Stimulated activated CD4-positive, alpha-beta T cell treated with anti-CD3 and anti-CD28 coated beads, Interleukin-1b, Interleukin-23, amount 100 ng/mL, for 48 hours (primary cell): ENCODE measurements around the gene SIRT7.
"Not testable (repeated sequence)": the region's sequence is repeated elsewhere in the genome, so short reads cannot be mapped to it uniquely, and the experiment has no call there.

ENCODE experiments used
- DNase-seq: peaks from one replicate; pipeline ENCODE4 v3.0.0-alpha.2; 2020

Gene SIRT7

DNA sequence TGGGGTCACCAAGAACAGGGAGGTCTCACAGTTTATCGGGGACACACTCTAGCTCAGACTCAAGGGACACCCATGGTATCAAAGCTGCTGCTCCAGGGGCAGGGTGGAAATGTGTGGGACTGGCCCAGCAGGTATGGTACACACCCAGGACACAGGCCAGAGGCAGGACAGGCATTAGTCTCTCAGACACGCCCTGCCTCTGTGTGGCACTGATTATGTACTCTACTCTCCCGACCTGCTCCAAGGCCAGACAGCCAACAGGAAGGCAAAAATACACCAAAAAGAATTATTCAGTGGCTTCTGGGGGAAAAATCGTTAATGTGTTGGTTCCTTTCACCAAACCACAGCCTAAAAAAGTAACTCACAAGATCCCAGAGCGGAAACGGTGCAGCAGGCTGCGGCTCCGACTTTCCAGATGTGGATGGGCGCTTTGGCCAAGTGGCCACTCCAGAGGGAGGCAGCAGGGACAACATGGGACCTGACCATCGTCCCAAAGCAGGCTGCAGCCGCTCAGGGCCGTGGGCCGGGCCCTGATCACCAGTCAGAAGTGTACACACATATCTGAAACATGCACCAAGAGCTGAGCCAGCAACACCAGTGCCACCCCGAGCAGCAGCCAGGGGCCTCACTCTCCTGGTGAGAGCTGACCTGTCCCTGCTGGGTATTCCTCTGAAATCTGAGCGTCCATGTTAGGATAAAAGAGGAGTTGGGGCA lies 1.0 kb upstream of the SIRT7 start:
- DNase-seq: no peak

DNA sequence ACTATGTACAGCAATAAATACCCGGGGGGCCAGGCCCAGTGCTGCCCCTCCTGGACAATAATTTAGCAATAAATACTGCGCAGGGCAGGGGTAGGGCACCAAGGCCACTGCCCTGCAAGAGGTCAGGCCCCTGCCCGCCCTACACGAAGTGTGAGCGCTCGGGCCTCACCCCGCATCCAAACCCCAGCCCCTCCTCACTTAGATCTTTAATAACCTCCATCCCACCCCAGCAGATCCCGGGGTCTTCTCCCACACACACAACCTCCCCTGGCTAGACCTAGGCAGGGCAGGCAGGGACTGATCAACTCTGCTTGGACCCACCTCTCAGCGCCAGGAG lies 325 bp upstream of the SIRT7 start:
- not testable (repeated sequence) for DNase-seq

DNA sequence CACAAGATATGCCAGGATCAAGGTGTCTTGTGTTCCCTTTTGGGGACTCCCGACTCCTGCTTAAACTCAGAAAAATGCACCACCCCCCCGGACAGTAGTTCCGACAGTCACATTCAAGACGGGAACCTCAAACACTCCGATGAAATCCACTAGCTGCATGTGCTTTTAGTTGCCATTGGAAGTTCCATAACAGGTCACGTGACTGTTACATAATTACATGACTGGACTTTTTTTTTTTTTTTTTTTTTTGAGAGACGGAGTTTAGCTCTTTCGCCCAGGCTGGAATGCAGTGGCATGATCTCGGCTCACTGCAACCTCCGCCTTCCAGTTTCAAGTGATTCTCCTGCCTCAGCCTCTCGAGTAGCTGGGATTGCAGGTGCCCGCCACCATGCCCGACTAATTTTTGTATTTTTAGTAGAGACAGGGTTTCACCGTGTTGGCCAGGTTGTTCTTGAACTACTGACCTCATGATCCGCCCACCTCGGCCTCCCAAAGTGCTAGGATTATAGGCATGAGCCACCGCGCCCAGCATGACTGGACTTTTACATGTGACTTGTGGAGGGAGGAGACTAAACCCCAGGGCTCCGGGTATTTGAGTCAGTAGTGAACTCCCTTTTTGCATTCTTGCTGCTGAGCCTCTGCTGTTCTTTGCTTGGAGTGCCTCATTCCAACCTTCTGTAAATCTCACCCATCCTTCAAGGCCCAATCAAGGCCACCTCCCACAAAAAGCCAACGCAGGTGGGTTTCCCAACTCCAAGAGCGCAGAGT lies 1.6 kb downstream of the SIRT7 start:
- DNase-seq: no peak

DNA sequence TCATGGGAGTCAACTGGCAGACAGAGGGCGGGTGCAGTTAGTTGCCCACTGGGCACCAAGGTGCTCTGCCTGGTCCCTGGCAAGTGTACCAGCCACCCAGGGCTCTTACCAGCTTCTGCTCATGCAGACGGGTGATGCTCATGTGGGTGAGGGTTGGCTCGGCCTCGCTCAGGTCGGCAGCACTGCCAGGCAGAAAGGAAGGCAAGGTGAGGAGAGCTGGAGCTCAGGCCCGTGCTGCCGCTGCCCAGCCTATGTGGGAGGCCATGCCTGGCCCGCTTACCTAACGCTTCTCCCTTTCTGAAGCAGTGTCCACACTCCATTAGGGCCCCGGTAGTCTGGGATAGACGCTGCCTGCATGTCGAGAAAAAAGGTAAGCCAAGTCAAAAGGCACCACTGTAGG lies 2.6 kb downstream of the SIRT7 start:
- DNase-seq: no peak

DNA sequence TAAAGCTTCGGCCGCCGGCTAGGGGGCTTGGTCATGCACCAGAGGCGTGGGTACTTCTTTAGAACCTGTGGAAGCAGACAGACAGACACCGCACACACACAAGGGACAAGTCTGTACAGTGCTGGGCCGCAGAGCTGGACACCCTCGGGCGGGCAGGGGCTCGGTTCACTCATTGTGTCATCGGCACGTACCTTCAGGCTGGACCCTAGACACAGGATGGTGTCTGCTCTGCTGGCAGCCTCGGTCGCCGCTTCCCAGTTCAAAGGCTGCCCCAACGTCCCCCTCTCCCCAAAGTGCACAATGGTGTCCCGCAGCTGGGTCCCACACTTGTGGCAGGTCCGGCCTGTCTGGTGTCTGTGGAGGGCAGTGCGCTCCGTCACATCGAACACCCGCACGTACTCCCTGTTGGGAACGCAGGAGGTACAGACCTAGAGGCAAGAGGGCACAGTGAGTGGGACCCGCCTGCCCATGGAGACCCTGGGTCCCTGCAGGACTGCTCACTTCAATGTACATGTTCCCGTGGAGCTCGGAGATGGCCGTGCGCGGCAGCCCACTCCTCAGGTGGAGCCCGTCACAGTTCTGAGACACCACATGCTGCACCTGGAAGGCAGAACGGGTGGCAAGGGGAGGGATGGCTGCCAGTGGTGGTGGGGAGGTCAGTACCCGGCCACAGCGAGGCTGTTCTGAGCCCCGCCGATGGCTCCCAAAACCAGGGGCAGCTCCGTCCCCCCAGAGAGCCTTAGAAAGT lies 3.7 kb downstream of the SIRT7 start:
- no peak for DNase-seq

DNA sequence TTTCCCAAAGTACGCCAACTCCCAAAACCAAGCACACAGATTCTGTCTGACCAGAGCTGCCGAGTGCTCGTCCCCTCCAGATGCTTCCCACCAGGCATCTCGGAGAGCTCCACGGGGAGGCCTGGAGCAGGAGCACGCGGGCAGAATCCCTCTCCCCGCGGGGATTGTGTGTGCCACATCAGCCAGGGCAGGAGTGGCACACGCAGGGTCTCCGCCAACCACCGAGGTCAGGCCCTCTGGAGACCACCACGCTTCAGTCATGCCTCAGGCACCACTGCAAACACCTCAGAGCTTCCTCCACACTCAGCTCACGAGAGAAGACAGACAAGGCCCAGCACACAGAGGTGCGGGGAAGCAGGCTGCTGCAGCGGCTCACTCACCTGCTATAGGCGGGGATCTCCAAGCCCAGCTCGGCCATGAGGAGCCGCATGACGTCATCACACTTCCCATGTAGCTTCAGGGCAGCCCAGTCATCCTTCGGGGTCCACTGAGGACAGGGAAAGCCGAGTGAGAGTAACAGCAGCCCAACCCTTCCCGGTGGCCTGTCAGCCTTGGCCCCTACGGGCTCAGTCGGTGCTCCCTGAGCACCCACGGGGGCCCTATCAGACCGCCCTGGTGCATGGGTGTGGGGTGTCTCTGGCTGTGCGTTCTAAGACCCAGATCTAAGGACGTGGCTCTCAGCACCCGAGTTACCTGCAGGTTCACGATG lies 4.4 kb downstream of the SIRT7 start:
- no peak for DNase-seq

DNA sequence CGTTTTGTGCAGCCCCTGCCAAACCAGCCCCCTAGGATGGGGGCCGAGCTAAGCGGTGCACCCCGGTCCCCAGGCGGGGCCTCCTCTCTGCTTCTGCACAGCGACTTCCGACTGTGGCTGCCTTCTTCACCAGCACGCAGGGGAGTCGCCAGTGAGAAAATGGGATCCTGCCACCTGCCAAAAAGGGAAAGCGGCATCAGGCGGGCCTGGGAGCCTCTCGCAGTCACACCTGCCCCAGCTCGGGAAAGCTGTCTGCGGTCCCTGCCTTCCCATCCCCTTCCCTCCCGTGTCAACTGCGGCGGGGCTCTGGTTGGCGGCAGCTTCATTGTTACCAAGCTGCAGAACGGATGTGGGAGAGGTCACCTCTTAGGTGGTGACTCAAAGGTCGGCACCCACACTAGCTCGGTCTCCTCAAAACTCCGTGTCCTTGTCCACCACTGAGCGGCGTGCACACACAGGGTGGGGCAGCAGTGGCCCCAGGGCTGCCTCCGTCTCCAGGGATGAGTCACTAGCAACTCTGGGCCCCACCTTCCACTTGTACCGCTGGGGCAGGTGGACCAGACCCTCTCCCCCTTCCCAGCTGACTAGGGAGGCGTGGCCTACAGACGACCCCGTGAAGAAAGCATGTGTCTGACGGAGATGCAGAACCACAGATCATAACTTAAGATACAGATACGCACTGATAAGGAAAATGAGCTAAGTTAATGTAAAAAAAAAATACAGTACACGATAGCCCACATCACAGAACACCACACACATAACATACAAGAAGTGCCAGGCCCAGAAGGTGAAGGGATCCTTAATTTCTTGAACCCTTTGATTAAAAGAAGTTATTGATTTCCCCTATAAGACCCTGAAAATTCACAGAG lies 5.3 kb downstream of the SIRT7 start:
- DNase-seq: no peak

DNA sequence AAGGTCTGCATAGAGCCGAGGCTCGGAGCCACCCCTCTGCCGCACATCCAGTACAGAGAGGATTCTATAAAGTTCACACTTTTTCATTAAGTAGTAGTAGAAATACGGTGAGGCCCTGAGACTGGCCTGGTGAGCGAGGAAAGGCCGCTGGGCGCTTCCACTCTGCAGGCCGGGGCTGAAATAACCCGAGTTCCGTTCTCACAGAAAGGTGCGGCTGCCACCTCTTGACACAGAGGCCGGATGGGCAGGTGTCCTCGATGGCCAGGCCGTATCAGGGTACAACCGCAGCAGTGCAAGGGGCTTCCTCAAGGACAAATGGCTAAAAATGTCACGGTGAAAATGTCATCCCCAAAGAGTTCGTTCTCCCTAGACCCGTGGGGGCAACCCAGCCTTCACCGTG lies 6.0 kb downstream of the SIRT7 start:
- no peak for DNase-seq

DNA sequence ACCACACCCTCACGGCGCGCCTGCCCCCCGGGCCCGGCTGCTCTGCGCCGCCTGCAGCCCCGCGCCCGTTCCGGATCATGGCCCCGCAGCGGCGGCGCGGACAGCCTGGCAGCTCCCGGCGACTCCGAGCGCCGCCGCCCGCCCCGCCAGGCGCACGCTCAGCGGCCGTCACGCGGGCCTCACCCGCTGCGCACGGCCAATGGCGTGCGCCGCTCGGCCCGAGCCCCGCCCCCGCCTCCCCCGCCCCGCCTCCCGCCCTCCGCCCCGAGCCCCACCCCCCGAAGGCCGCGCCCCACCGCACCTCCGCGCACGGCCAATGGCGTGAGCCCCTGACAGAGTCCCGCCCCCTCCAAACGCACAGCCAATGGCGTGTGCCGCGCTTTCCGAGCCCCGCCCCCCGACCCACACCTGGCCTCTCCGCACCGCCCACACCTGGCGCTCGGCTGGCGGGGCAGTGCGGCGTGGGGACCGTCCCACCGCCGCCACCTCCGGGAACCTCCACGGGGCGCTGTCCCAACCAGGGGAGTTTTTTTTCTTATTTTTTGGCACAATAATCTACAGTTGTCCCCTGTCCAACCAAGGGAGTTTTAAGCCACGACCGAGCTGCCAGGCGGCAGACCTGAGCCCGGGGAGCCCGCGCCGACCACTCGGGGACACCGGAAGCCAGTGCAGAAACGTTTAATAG lies 6.6 kb downstream of the SIRT7 start, which contains the start of gene PCYT2:
PCYT2 (minus strand) TSS at position 123 of the 685 bp plus-strand sequence; CDS start at position 79, 44 bp downstream.
- peak; percentile 93 for DNase-seq

DNA sequence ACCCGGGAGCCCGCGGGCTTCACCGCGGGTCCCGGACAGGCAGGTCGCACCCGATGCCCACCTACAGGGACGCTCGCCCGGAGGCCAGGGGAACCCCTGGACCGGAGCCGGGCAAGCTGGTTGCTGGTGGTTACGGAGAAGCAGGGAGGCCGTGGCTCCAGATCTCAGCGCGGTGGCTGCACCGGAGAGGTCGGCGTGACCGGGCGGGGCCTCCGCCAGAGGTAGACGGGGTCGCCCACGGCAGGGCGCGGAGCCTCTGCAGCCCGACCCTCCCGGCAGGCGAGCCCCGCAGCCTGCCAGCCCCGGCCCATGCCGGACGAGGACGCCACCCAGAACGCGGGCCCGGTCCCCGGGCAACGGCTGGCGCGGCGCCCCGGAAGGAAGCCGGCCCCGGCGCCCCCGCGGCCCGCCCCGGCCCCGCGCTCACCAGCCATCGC lies 7.1 kb downstream of the SIRT7 start:
- DNase-seq: no peak

DNA sequence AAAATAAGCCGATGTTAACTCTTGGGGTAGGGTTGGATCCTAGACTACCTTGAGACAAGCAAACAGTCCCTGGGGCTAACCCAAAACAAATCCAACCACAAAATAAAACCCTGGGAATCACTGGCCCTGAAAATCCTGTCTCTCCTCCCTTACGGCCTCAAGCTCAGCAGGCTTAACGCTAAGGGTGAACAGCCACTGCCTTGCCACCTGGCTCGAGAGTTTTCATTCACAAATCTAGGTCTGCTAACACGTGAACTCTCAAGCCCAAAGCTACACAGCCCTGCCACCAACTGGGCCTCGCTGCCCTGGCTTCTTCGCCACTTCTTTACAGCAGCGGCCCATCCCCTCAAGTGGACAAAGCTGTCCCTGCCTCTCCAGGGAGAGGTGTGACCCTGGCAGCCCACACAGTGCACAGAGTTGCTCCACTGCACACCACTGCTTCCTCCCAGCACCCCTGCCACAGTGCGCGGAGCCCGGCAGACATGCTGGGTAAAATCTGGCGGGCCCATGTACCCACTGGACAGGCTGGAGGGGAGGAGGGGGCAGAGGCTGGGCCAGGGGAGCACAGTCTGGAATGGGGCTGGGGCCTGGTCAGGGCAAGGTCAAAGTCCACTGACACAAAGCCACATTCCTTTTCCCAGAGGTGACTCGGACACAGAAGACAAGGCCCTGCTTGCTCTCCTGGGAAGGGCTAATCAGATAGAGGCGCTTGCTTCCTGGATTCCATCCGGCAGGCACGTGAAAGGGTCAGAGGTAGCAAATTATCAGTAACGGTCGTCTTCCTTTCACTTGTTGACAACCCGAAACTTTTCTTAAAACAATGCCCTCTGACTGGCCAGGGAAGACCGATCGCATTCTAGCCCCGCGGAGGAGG lies 7.8 kb downstream of the SIRT7 start:
- no peak for DNase-seq

DNA sequence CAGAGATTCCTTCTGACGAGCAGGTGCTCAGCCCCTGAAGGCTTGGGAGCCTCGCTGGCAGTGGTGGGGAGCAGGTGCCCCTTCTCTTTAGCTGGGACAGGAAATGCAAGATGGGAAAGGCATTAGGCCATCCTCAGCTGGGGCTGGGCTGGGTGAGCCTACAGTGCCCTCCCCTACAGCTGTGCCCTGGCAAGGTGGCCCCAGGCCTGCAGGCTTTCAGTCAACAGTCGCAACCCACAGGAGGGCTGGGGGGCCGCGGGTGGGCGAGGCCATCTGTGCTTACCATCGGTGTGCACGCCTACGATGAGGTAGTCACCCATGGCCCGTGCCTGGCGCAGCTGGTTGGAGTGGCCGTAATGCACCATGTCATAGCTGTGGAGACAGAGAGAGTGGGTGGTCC lies 8.7 kb downstream of the SIRT7 start:
- no peak for DNase-seq

DNA sequence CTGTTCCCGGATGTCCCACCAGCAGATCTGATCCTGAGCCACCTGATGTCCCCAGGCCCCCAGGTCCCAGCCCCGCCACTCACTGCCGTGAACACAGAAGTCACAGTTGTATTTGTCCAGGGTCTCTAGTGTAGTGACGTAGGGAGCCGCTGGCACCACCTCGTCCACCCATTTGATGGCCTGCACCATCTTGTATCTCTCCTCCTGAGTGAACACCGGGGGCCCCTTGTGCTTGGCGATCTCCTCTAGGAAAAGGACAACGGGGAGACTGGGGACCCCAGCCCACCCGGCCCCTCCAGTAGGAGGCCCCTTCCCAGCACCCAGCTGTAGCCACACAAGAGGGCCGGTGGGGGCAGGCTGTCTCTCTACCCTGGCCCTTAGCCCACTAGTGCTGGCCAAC lies 9.2 kb downstream of the SIRT7 start:
- no peak for DNase-seq

DNA sequence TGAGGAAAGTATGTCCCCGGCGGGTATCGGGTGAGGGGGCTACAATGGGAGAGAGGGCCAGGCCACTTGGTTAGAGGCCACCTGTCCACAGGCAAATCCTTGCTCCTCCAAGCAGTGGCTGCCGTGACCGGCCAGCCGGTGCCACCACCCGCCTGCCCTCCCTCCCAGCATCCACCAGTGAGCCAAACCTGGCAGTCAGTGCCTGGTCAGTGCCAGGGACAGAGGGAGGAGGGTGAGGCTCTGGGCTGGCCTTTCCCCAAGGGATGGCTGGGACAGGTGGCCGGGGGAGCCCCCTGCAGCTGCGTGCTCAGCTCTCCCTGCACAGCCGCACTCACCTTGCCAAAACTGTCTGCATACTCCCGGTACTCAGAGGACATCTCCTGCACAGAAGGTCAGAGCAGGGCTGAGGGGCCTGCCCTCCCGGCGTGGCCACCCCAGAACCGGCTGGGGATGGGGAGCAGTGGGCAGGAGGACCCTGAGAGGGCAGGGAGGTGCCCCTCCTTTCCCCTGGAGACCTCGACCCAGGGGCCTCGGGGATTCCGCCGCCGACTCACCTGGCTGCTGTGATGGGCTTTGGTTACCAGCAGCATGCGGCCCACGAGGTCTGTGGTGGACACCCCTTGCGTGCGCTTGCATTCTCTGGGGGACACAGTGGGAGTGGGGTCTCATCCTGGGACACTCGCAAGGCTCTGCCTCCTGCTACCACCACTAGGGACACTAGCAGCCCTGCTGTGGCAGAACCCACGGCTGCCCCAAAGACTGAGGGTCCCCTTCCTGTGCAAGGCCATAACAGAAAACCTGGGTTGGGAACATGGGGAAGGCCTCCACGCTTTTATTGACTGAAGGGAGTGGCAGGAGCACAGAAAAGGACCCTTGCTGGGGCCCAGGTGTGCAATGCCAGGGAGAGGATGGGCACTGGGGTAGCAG lies 10.5 kb downstream of the SIRT7 start:
- no peak for DNase-seq

DNA sequence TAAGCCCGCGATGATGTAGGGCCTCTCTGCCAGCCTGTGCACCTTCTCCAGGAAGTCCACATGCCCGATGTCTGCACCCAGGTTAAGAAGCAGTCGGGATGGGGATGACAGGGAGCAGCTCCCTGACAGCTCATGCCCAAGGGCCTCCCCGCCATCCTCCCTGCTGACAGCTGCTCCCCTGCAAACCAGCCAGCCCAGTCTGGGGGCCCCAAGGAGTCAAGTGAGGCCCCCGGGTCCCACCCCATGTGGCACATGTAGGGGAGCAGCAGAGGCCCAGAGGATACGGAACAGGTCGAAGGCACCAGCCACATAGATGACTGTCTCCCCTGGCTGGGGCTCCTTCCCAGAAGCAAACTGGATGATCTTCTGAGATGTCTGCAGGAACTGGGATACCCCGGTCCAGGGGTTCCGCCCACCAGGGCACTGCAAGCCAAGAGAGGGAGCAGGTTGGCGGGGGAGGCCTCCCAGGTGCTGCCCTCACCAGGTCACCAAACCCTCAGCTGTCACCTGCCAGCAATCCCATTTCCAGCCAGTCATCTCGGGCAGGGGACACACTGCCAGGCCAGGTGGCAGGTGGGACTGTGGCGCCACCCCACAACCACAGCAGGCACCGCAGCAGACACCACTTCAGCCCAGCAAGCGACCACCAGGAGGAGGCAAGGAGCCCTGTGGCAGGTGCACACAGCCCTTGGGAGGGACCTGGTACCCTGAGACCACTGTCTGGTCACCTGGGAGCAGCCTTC lies 11.3 kb downstream of the SIRT7 start:
- DNase-seq: no peak

DNA sequence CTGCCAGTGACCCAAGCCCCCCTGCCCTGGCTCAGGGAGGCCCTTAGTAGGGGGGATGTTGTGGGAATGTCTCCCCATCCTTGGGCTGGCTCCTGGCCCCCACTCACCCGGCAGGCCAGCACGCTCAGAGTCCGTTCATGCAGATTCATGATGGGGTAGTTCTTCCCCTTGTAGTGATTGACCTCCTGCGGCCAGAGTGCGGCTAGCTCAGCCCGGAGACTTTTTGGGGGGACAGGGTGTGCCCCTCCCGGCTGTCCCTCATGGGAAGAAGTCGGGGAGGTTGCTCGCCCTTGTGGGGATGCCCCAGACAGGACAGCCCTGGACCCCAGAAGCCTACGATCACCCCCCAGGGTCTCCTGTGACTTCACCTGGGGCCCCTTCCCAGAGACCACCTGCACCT lies 12.0 kb downstream of the SIRT7 start:
- DNase-seq: no peak

DNA sequence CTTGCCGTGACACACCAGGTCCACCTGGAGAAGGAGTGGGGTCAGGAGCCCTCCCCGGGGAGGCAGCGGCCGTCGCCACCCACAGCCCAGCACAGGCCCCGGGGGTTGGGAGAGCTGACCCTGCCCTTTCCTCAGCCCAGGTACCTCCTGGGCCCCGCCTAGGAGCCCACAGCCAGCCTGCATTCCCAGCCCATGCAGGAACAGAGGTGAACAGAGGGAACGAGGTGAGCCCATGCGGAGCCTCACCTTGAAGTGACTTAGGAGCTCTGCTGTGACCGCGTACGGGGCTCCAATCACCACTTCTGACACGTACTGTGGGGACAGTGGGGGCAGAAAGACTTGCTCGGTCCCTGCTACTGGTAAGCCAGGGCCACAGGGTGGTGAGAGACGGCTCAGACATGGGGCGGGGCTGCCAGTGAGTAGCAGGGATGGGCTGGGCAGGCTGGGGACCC lies 12.5 kb downstream of the SIRT7 start:
- DNase-seq: no peak

DNA sequence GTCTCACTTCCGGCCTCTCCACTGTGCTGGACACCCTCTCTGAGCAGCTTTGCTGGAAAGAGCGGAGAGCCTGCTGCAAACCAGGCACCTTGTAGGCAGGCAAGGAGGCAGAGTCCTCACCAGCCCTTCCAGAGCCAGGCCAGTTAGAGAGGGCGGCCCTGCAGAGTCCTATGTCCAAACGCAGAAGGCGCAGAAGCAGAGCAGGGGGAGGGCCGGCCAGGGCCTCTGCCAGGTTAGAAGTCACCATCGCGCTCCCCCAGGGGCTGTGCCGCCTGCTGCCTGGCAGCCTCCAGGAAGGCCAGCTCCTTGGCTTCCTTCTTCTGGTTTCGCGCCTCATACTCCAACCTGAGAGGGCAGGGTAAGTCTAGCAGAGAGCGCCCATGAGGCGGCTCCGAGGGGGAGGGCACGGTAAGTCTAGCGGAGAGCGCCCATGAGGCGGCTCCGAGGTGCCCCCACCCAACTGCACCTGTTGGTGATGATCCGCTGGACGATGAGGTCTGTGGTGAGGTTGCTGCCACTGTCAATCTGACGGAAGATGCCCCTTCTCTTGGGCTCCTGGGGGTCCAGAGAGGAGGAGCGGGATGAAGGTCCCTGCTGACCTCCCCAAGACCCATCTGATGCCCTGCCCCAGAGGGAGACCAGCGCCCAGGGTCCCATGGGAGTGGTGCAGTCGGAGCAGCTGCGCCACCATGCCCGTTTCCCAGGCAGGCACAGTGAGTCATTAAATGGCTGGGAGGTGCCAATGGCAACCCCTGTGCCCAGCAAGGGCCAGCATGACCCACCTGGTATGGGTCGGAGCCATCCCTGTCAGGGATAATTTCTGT lies 13.2 kb downstream of the SIRT7 start:
- DNase-seq: no peak
